Astrocyte (in vitro differentiated cells and primary cell): Measurements from ENCODE around the gene WFDC12. TPM values are rescaled to one million over a fixed set of nuclear protein-coding genes. Genes with fewer than 3 reads are reported as not detected.
A peak's percentile ranks its signal among the peaks of the same experiment; 100 is the strongest.

Experiments used
- DNase-seq: peaks from one replicate; pipeline ENCODE4 v3.0.0-alpha.2; 2010; ENCODE audit warnings: low read depth
- FAIRE-seq: peaks from 2 replicates; lab custom pipeline; 2011; peaks lifted over from hg19 to GRCh38; lab: Jason Lieb, UNC
- H2AFZ ChIP-seq: 2 replicates; pipeline ENCODE4 v1.6.0; 2012; ENCODE audit warnings: low read depth, low read length, inconsistent platforms
- H3K27ac ChIP-seq: 2 replicates; pipeline ENCODE4 v1.5.1; 2011; ENCODE audit warnings: low read depth, low read length, inconsistent platforms
- H3K27me3 ChIP-seq: 2 replicates; pipeline ENCODE4 v1.6.0; 2011; ENCODE audit warnings: low read length, inconsistent platforms; ENCODE audit not compliant: insufficient read depth
- H3K36me3 ChIP-seq: 2 replicates; pipeline ENCODE4 v1.5.1; 2011; ENCODE audit warnings: low read length, inconsistent platforms; ENCODE audit not compliant: insufficient read depth
- H3K4me1 ChIP-seq: 2 replicates; pipeline ENCODE4 v1.5.1; 2011; ENCODE audit warnings: low read length, inconsistent platforms; ENCODE audit not compliant: insufficient read depth
- H3K4me2 ChIP-seq: 2 replicates; pipeline ENCODE4 v1.6.0; 2012; ENCODE audit warnings: low read length, inconsistent platforms
- H3K4me3 ChIP-seq: 2 replicates; pipeline ENCODE4 v1.5.1; 2011; ENCODE audit warnings: low read depth, mild to moderate bottlenecking, low read length, inconsistent platforms; ENCODE audit not compliant: insufficient read depth
- H3K79me2 ChIP-seq: 2 replicates; pipeline ENCODE4 v1.6.0; 2012; ENCODE audit warnings: mild to moderate bottlenecking, low read length, inconsistent platforms; ENCODE audit not compliant: insufficient read depth
- H3K9ac ChIP-seq: 2 replicates; pipeline ENCODE4 v1.6.0; 2012; ENCODE audit warnings: mild to moderate bottlenecking, low read length, inconsistent platforms
- H3K9me3 ChIP-seq: 2 replicates; pipeline ENCODE4 v1.5.1; 2012; ENCODE audit warnings: low read depth, mild to moderate bottlenecking, low read length, inconsistent platforms; ENCODE audit not compliant: insufficient read depth
- H4K20me1 ChIP-seq: 2 replicates; pipeline ENCODE4 v1.6.0; 2012; ENCODE audit warnings: low read length, inconsistent platforms; ENCODE audit not compliant: insufficient read depth
- H3K27ac Mint-ChIP-seq: one replicate; pipeline ENCODE4 v1.8.0; 2021; ENCODE audit warnings: mild to moderate bottlenecking, mixed read lengths; ENCODE audit not compliant: unreplicated experiment
- H3K27me3 Mint-ChIP-seq: one replicate; pipeline ENCODE4 v1.8.0; 2021; ENCODE audit warnings: low read depth, mixed read lengths; ENCODE audit not compliant: unreplicated experiment
- H3K36me3 Mint-ChIP-seq: one replicate; pipeline ENCODE4 v1.8.0; 2021; ENCODE audit warnings: low read depth, mixed read lengths; ENCODE audit not compliant: unreplicated experiment
- H3K4me1 Mint-ChIP-seq: one replicate; pipeline ENCODE4 v1.8.0; 2021; ENCODE audit warnings: low read depth, mixed read lengths; ENCODE audit not compliant: unreplicated experiment
- H3K4me3 Mint-ChIP-seq: one replicate; pipeline ENCODE4 v1.8.0; 2021; ENCODE audit warnings: mild to moderate bottlenecking, moderate library complexity, mixed read lengths; ENCODE audit not compliant: unreplicated experiment
- H3K9me3 Mint-ChIP-seq: one replicate; pipeline ENCODE4 v1.8.0; 2021; ENCODE audit warnings: mild to moderate bottlenecking, mixed read lengths; ENCODE audit not compliant: unreplicated experiment
- EZH2 ChIP-seq: IDR thresholded peaks from 2 replicates; pipeline ENCODE4 v1.6.1; 2012; ENCODE audit warnings: mild to moderate bottlenecking, low read length, inconsistent platforms; ENCODE audit not compliant: insufficient read depth
- total RNA-seq: library from RNA; stranded (reverse); gene quantifications from 2 replicates; pipeline ENCODE4 v1.2.1, GENCODE V29; 2021
- TF ChIP-seq, protein P1 (sequence below): IDR thresholded peaks from 2 replicates; pipeline ENCODE4 v1.5.1; 2011; ENCODE audit warnings: low read depth, mild to moderate bottlenecking, inconsistent platforms, low read length, moderate library complexity; ENCODE audit not compliant: insufficient read depth

Gene WFDC12
- total RNA-seq, 1 donor from 2014 or later = not detected

- no peaks in the 10 kb centered on the region for H3K36me3 ChIP-seq
- FAIRE-seq = no peak
- no peak overlapping the region for H2AFZ ChIP-seq
- peaks cover 17% of the 10 kb centered on the region for H3K4me1 Mint-ChIP-seq
- no peaks in the 10 kb centered on the region for H3K79me2 ChIP-seq
- H3K4me3 Mint-ChIP-seq = no peak overlapping the region
- H4K20me1 ChIP-seq = no peaks in the 10 kb centered on the region
- no peaks in the 10 kb centered on the region for H3K9me3 ChIP-seq
- peaks cover 15% of the 10 kb centered on the region for H3K36me3 Mint-ChIP-seq
- no peak overlapping the region for H3K9ac ChIP-seq
- DNase-seq = peak; percentile 89
- TF ChIP-seq, protein P1, sequence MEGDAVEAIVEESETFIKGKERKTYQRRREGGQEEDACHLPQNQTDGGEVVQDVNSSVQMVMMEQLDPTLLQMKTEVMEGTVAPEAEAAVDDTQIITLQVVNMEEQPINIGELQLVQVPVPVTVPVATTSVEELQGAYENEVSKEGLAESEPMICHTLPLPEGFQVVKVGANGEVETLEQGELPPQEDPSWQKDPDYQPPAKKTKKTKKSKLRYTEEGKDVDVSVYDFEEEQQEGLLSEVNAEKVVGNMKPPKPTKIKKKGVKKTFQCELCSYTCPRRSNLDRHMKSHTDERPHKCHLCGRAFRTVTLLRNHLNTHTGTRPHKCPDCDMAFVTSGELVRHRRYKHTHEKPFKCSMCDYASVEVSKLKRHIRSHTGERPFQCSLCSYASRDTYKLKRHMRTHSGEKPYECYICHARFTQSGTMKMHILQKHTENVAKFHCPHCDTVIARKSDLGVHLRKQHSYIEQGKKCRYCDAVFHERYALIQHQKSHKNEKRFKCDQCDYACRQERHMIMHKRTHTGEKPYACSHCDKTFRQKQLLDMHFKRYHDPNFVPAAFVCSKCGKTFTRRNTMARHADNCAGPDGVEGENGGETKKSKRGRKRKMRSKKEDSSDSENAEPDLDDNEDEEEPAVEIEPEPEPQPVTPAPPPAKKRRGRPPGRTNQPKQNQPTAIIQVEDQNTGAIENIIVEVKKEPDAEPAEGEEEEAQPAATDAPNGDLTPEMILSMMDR = no peak
- no peak for TF ChIP-seq EZH2
- no peak overlapping the region for H3K4me3 ChIP-seq
- no peak overlapping the region for H3K27ac Mint-ChIP-seq
- H3K4me1 ChIP-seq = peaks cover 5% of the 10 kb centered on the region
- peak overlapping the region; percentile 39 for H3K4me2 ChIP-seq
- H3K27me3 Mint-ChIP-seq = no peaks in the 10 kb centered on the region
- H3K27ac ChIP-seq = peak overlapping the region; percentile 16
- peaks cover 5% of the 10 kb centered on the region for H3K9me3 Mint-ChIP-seq
- no peaks in the 10 kb centered on the region for H3K27me3 ChIP-seq
Measured at GRCh38 chr20:45088247-45088646, 36.0 kb downstream of the WFDC12 start.

GRCh38 chr20:45087814-45088213 is 36.5 kb downstream of the WFDC12 start:
- H3K27ac Mint-ChIP-seq = no peak overlapping the region
- H3K4me3 Mint-ChIP-seq = no peak overlapping the region
- no peaks in the 10 kb centered on the region for H3K27me3 Mint-ChIP-seq
- no peak for FAIRE-seq
- Histone ChIP-seq H4K20me1 (no peaks in the 10 kb centered on the region), H3K27ac (peak overlapping the region; percentile 16), H3K4me1 (peaks cover 5% of the 10 kb centered on the region), H3K9me3 (no peaks in the 10 kb centered on the region), H3K4me2 (peak overlapping the region; percentile 39), H2AFZ (no peak overlapping the region), H3K27me3 (no peaks in the 10 kb centered on the region), H3K36me3 (no peaks in the 10 kb centered on the region), H3K79me2 (no peaks in the 10 kb centered on the region), H3K9ac (no peak overlapping the region), H3K4me3 (no peak overlapping the region)
- H3K36me3 Mint-ChIP-seq = peaks cover 17% of the 10 kb centered on the region
- TF ChIP-seq EZH2 = no peak
- TF ChIP-seq, protein P1 = no peak
- H3K9me3 Mint-ChIP-seq = peaks cover 5% of the 10 kb centered on the region
- H3K4me1 Mint-ChIP-seq = peaks cover 17% of the 10 kb centered on the region
- DNase-seq = peak; percentile 58

DNA sequence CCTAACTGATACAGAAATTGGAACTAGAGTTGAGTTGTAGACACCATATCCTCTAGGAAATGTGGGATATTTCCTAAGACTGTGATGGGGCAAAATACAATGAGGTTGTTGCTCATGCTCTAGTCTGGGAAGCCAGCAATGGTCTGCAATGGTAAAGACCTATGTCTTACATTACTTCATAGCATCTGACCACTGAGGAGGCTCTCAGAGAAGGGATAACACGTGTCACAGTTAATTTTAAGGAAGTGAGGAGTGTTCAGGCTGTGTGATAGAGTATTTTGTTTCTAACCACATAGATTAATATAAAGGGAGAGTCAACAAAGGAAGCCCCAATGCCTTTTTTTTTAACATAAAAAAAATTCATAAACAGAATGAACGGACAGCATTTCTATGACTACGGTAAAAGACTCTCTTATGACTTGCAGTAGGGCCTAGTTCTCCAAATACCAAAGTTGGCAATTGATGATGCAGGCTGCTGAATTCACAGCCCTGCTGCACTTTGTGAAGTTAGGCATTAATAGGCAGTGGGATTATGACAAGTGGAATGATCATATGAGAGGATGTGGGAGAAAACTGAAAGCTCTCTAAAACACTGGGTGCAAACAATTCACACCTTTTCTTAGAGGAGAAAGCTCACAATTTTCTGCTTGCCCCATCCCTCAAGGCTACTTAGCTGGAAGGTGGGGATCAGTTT is 37.0 kb downstream of the WFDC12 start:
- no peaks in the 10 kb centered on the region for H3K27me3 Mint-ChIP-seq

More for the DNA sequence above, 37.0 kb downstream of the WFDC12 start:
- H4K20me1 ChIP-seq = no peaks in the 10 kb centered on the region
- DNase-seq = no peak
- no peaks in the 10 kb centered on the region for H3K27me3 ChIP-seq
- no peaks in the 10 kb centered on the region for H3K36me3 ChIP-seq
- no peaks in the 10 kb centered on the region for H3K9me3 ChIP-seq
- H3K9me3 Mint-ChIP-seq = peaks cover 5% of the 10 kb centered on the region
- no peak overlapping the region for H3K9ac ChIP-seq
- no peak for FAIRE-seq
- no peak overlapping the region for H3K4me3 Mint-ChIP-seq
- no peak overlapping the region for H3K27ac ChIP-seq
- H3K27ac Mint-ChIP-seq = no peak overlapping the region
- no peak overlapping the region for H3K4me2 ChIP-seq
- H3K36me3 Mint-ChIP-seq = peaks cover 20% of the 10 kb centered on the region
- H3K4me1 Mint-ChIP-seq = peaks cover 17% of the 10 kb centered on the region
- H3K4me3 ChIP-seq = no peak overlapping the region
- H3K79me2 ChIP-seq = no peaks in the 10 kb centered on the region
- no peak for TF ChIP-seq EZH2
- TF ChIP-seq, protein P1 = no peak
- no peak overlapping the region for H2AFZ ChIP-seq
- H3K4me1 ChIP-seq = peaks cover 5% of the 10 kb centered on the region
